K562 (cell line): ENCODE data around the gene GHITM.

Experiments used
- ARNT ChIP-seq, 2 experiments: fragments of 450-650 bp; IDR thresholded peaks; 2 replicates each; pipeline ENCODE4 v1.6.1; 2016; ENCODE audit warnings: mild to moderate bottlenecking in 1 of 2
- CREM ChIP-seq: IDR thresholded peaks from 2 replicates; pipeline ENCODE4 v1.6.1; 2014; ENCODE audit warnings: antibody characterized with exemption, low read depth
- FOXA1 ChIP-seq: fragments of 450-650 bp; IDR thresholded peaks from 2 replicates; pipeline ENCODE4 v1.6.1; 2016; ENCODE audit warnings: mild to moderate bottlenecking, borderline replicate concordance
- FOXP1 ChIP-seq: sonication (generic); formaldehyde crosslinking; IDR thresholded peaks from 2 replicates; pipeline ENCODE4 v1.8.0; 2022; ENCODE audit warnings: mild to moderate bottlenecking, missing genetic modification reagents
- GABPA ChIP-seq: fragments of 200-800 bp; sonication (Bioruptor generic); conservative IDR thresholded peaks from 2 replicates; pipeline ENCODE4 v1.6.1; 2016; ENCODE audit warnings: low read depth, missing genetic modification characterization, missing compliant biosample characterization
- GATAD2A ChIP-seq: fragments of 450-650 bp; IDR thresholded peaks from 2 replicates; pipeline ENCODE4 v1.6.1; 2017
- HNRNPUL1 ChIP-seq: fragments of 200-400 bp; formaldehyde crosslinking; IDR thresholded peaks from 2 replicates; pipeline ENCODE4 v1.6.1; 2017; ENCODE audit warnings: low read length
- MXI1 ChIP-seq: IDR thresholded peaks from 2 replicates; pipeline ENCODE4 v1.6.1; 2011; ENCODE audit warnings: low read depth, mild to moderate bottlenecking, improper control_type of control experiment, low read length
- NCOA1 ChIP-seq: fragments of 450-650 bp; IDR thresholded peaks from 2 replicates; pipeline ENCODE4 v1.6.1; 2016; ENCODE audit warnings: low read depth
- RAD51 ChIP-seq: fragments of 450-650 bp; IDR thresholded peaks from 2 replicates; pipeline ENCODE4 v1.7.1; 2016; ENCODE audit warnings: low read depth, mild to moderate bottlenecking, borderline replicate concordance
- RFX5 ChIP-seq: IDR thresholded peaks from 2 replicates; pipeline ENCODE4 v1.6.1; 2011; ENCODE audit warnings: low read depth, mild to moderate bottlenecking, improper control_type of control experiment, low read length
- SIRT6 ChIP-seq: IDR thresholded peaks from one replicate; pipeline ENCODE4 v1.6.1; 2012; ENCODE audit warnings: low read depth, mild to moderate bottlenecking, control low read depth, inconsistent platforms, low read length, moderate library complexity
- TF ChIP-seq, protein P1 (sequence below), 3 experiments: IDR thresholded peaks in 2 of 3; conservative IDR thresholded peaks in 1 of 3; 2 replicates each; pipeline ENCODE4 v1.5.1; 2011 to 2012; ENCODE audit warnings: low read length in 3 of 3, mild to moderate bottlenecking in 3 of 3, control low read depth in 2 of 3, improper control_type of control experiment in 1 of 3, inconsistent platforms in 1 of 3, low read depth in 1 of 3, mixed read lengths in 1 of 3, moderate library complexity in 1 of 3; ENCODE audit not compliant: insufficient read depth in 2 of 3

DNA sequence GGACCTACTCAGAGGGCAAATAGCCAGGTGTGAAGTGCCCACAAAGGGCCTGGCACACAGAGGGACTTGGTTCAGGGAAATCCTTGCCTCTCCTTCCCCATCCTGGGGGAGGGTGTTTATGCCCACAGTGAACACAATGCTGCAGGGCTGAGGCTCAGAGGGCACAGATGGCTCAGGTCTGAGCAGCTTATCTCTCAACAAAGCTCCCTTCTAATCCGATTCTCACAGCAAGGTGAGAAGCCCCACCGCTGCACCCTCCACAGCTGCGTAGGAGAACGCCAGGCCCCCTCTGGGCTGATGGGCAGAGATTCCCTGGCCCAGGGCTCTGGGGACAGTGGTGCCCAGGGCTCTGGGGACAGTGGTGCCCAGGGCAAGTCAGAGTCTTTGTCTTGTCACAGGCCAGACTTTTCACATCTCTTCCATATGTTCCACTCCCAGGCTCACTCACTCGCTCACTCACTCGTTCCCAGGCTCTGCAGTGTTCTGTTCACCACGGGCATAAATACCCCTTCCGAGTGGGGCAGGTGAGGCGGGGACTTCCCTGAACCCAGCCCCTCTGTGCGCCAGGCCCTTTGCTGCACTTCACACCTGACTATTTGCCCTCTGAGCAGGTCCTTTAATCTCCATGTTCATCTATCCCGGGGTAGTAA is 46.3 kb downstream of the GHITM start:
- TF ChIP-seq NCOA1 (no peak), MXI1 (no peak), GATAD2A (no peak), CREM (no peak), GABPA (tag) (no peak), RFX5 (no peak), ARNT (IDR thresholded peaks at IDR 0.05) (no peak), FOXP1 (CRISPR knock-in tag) (no peak), RAD51 (no peak), FOXA1 (no peak), HNRNPUL1 (no peak), SIRT6 (no peak)
- TF ChIP-seq, protein P1, sequence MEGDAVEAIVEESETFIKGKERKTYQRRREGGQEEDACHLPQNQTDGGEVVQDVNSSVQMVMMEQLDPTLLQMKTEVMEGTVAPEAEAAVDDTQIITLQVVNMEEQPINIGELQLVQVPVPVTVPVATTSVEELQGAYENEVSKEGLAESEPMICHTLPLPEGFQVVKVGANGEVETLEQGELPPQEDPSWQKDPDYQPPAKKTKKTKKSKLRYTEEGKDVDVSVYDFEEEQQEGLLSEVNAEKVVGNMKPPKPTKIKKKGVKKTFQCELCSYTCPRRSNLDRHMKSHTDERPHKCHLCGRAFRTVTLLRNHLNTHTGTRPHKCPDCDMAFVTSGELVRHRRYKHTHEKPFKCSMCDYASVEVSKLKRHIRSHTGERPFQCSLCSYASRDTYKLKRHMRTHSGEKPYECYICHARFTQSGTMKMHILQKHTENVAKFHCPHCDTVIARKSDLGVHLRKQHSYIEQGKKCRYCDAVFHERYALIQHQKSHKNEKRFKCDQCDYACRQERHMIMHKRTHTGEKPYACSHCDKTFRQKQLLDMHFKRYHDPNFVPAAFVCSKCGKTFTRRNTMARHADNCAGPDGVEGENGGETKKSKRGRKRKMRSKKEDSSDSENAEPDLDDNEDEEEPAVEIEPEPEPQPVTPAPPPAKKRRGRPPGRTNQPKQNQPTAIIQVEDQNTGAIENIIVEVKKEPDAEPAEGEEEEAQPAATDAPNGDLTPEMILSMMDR (IDR thresholded peaks at IDR 0.05 in 2 of 3, conservative IDR thresholded peaks at IDR 0.05 in 1 of 3; ENCODE audit: insufficient read depth in 2 of 3, low read depth in 1 of 3, low read length in 3 of 3): no peak
